ENCODE results near the gene PCDHGB2. TPM values are rescaled to one million over a fixed set of nuclear protein-coding genes. Genes with fewer than 3 reads are reported as not detected.
A peak's percentile ranks its signal among the peaks of the same experiment; 100 is the strongest.
"Not testable (repeated sequence)": the region's sequence is repeated elsewhere in the genome, so short reads cannot be mapped to it uniquely, and the experiment has no call there.

The PCDHGB2 gene
- total RNA-seq, 1 donor from 2014 or later = 0.98 TPM

DNA sequence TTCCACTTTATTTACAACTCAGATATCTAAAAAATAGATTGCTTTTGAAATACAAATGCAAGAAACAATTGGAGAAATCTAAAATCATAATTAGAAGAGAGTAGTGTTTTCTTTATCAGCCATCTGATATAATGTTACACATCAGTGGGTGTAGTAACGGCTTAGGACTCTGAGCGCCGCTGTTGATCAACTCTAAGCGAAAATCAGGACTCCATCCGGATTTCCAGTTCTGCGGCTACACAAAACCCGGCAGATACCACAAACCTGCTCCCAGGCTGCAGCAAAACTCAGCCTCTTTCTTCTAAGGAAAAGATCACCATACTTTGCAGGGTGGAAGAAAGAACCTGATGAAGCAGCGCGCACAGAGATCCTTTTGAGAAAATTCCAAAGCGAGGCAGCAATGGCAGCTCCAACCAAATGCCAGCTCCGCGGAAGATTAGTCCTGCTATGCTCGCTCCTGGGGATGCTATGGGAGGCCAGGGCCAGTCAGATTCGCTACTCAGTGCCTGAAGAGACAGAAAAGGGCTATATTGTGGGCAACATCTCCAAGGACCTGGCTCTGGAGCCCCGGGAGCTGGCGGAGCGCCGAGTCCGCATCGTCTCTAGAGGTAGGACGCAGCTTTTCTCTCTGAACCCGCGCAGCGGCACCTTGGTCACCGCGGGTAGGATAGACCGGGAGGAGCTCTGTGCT is 42.9 kb downstream of the PCDHGB2 start, which contains the start of gene PCDHGA9:
Gene PCDHGA9, plus strand, starts transcription at position 226 of the 691 bp plus-strand sequence. Its CDS starts 175 bp downstream, at position 401.
- H3K4me3 ChIP-seq (ENCODE audit: low read depth, low read length) = peak within 1 kb of the TSS; percentile 32
- TF ChIP-seq, protein P1, sequence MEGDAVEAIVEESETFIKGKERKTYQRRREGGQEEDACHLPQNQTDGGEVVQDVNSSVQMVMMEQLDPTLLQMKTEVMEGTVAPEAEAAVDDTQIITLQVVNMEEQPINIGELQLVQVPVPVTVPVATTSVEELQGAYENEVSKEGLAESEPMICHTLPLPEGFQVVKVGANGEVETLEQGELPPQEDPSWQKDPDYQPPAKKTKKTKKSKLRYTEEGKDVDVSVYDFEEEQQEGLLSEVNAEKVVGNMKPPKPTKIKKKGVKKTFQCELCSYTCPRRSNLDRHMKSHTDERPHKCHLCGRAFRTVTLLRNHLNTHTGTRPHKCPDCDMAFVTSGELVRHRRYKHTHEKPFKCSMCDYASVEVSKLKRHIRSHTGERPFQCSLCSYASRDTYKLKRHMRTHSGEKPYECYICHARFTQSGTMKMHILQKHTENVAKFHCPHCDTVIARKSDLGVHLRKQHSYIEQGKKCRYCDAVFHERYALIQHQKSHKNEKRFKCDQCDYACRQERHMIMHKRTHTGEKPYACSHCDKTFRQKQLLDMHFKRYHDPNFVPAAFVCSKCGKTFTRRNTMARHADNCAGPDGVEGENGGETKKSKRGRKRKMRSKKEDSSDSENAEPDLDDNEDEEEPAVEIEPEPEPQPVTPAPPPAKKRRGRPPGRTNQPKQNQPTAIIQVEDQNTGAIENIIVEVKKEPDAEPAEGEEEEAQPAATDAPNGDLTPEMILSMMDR (conservative IDR thresholded peaks at IDR 0.05; ENCODE audit: low read depth, low read length) = peak; percentile 45
- no peak for DNase-seq (ENCODE audit: low read depth)

GRCh38 chr5:141403387-141403786 is 43.6 kb downstream of the PCDHGB2 start:
- TF ChIP-seq, protein P1 (conservative IDR thresholded peaks at IDR 0.05; ENCODE audit: low read depth, low read length) = no peak
- no peak for DNase-seq (ENCODE audit: low read depth)
- no peak overlapping the region for H3K4me3 ChIP-seq (ENCODE audit: low read depth, low read length)

DNA sequence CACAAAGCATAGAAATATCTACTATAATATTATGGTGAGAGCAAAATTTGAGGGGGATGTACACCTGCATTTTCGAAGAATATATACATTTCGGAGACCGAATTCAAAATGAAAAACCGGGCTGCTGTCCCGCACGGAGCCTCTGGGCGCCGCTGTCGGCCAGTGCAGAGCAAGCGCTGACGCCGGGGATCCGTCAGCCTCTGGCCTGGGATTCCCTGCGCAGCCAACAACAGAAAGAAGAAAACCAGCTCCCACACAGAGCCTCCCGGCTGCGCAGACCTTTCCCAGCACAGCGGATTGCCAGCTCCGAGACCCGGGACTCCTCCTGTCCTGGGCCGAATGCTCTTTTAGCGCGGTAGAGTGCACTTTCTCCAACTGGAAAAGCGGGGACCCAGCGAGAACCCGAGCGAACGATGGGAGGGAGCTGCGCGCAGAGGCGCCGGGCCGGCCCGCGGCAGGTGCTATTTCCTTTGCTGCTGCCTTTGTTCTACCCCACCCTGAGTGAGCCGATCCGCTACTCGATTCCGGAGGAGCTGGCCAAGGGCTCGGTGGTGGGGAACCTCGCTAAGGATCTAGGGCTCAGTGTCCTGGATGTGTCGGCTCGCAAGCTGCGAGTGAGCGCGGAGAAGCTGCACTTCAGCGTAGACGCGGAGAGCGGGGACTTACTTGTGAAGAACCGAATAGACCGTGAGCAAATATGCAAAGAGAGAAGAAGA is 48.2 kb downstream of the PCDHGB2 start, which contains the start of gene PCDHGB6:
Gene PCDHGB6, plus strand, starts transcription at position 232 of the 716 bp plus-strand sequence. Its CDS starts 182 bp downstream, at position 414.
- not testable (repeated sequence) for DNase-seq (ENCODE audit: low read depth)
- H3K4me3 ChIP-seq (ENCODE audit: low read depth, low read length) = peak within 1 kb of the TSS; percentile 30
- TF ChIP-seq, protein P1 (conservative IDR thresholded peaks at IDR 0.05; ENCODE audit: low read depth, low read length) = peak; percentile 56

- TF ChIP-seq, protein P1 (conservative IDR thresholded peaks at IDR 0.05; ENCODE audit: low read depth, low read length) = no peak
- DNase-seq (ENCODE audit: low read depth) = no peak
- no peak overlapping the region for H3K4me3 ChIP-seq (ENCODE audit: low read depth, low read length)
Observed at GRCh38 chr5:141409598-141410306, 50.0 kb downstream of the PCDHGB2 start.

DNA sequence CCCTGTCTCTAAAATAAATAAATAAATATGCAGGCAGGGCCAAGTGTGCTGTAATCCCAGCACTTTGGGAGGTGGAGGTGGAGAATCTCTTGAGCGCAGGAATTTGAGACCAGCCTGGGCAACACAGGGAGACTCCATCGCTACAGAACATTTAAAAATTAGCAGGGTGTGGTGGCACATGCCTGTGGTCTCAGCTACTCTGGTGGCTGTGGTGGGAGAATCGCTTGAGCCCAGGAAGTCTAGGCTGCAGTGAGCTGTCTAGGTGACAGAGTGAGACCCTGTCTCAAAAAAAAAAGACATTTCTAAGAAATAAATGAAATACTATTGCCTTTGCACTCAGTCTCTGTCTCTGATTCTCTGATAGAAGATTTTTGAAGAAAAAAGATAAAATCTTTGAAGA is 51.8 kb downstream of the PCDHGB2 start:
- TF ChIP-seq, protein P1 (conservative IDR thresholded peaks at IDR 0.05; ENCODE audit: low read depth, low read length) = no peak
- DNase-seq (ENCODE audit: low read depth) = no peak
- no peak overlapping the region for H3K4me3 ChIP-seq (ENCODE audit: low read depth, low read length)

Other genes starting within 250 kb of the PCDHGB2 start
- gene PCDHB4, start 238.2 kb upstream of the PCDHGB2 start, total RNA-seq = not detected in 2 replicates
- 0.22 and 0.63 TPM in 2 replicates for gene PCDHB5, start 224.8 kb upstream of the PCDHGB2 start, total RNA-seq
- gene PCDHB6, start 209.9 kb upstream of the PCDHGB2 start, total RNA-seq = not detected in 2 replicates
- gene PCDHB7, start 187.3 kb upstream of the PCDHGB2 start, total RNA-seq = not detected in 2 replicates
- not detected in 2 replicates for gene PCDHB8, start 182.2 kb upstream of the PCDHGB2 start, total RNA-seq
- under 0.01 and 0.07 TPM in 2 replicates for gene PCDHB16, start 177.6 kb upstream of the PCDHGB2 start, total RNA-seq
- gene PCDHB9, start 172.8 kb upstream of the PCDHGB2 start, total RNA-seq = not detected in 2 replicates
- under 0.01 TPM in 1 of 2 replicates, not detected in the other for gene PCDHB10, start 167.6 kb upstream of the PCDHGB2 start, total RNA-seq
- gene PCDHB11, start 160.4 kb upstream of the PCDHGB2 start, total RNA-seq = 0.06 and 0.07 TPM in 2 replicates
- not detected in 2 replicates for gene PCDHB12, start 151.3 kb upstream of the PCDHGB2 start, total RNA-seq
- gene PCDHB13, start 146.1 kb upstream of the PCDHGB2 start, total RNA-seq = 0.23 and 0.29 TPM in 2 replicates
- gene PCDHB14, start 136.7 kb upstream of the PCDHGB2 start, total RNA-seq = under 0.01 and 0.23 TPM in 2 replicates
- 0.07 and 0.29 TPM in 2 replicates for gene PCDHB15, start 114.6 kb upstream of the PCDHGB2 start, total RNA-seq
- gene SLC25A2, start 55.9 kb upstream of the PCDHGB2 start, total RNA-seq = 0.29 TPM in 1 of 2 replicates, not detected in the other
- gene TAF7, start 39.2 kb upstream of the PCDHGB2 start, total RNA-seq = 40.6 and 41.0 TPM in 2 replicates
- 0.29 and 0.75 TPM in 2 replicates for gene PCDHGA1, start 29.5 kb upstream of the PCDHGB2 start, total RNA-seq
- 0.23 and 0.72 TPM in 2 replicates for gene PCDHGA2, start 21.2 kb upstream of the PCDHGB2 start, total RNA-seq
- 0.36 and 0.52 TPM in 2 replicates for gene PCDHGA3, start 16.2 kb upstream of the PCDHGB2 start, total RNA-seq
- gene PCDHGB1, start 9.9 kb upstream of the PCDHGB2 start, total RNA-seq = 0.12 and 0.29 TPM in 2 replicates
- gene PCDHGA4, start 5.0 kb upstream of the PCDHGB2 start, total RNA-seq = 0.22 and 0.92 TPM in 2 replicates
- 0.14 and 0.63 TPM in 2 replicates for gene PCDHGA5, start 4.2 kb downstream of the PCDHGB2 start, total RNA-seq
- gene PCDHGB3, start 10.2 kb downstream of the PCDHGB2 start, total RNA-seq = 0.14 and 1.1 TPM in 2 replicates
- 0.35 and 0.36 TPM in 2 replicates for gene PCDHGA6, start 13.9 kb downstream of the PCDHGB2 start, total RNA-seq
- 0.23 and 0.29 TPM in 2 replicates for gene PCDHGA7, start 22.7 kb downstream of the PCDHGB2 start, total RNA-seq
- 1.7 and 4.7 TPM in 2 replicates for gene PCDHGB4, start 27.7 kb downstream of the PCDHGB2 start, total RNA-seq
- gene PCDHGA8, start 32.6 kb downstream of the PCDHGB2 start, total RNA-seq = 0.14 and 1.0 TPM in 2 replicates
- gene PCDHGB5, start 38.0 kb downstream of the PCDHGB2 start, total RNA-seq = 4.0 and 6.5 TPM in 2 replicates
- 1.1 and 1.9 TPM in 2 replicates for gene PCDHGA9, start 42.8 kb downstream of the PCDHGB2 start, total RNA-seq
- gene PCDHGB6, start 48.0 kb downstream of the PCDHGB2 start, total RNA-seq = 1.4 and 3.4 TPM in 2 replicates
- 0.58 and 1.9 TPM in 2 replicates for gene PCDHGA10, start 53.0 kb downstream of the PCDHGB2 start, total RNA-seq
- gene PCDHGB7, start 57.7 kb downstream of the PCDHGB2 start, total RNA-seq = 0.65 and 2.8 TPM in 2 replicates
- 2.6 and 2.7 TPM in 2 replicates for gene PCDHGA11, start 61.1 kb downstream of the PCDHGB2 start, total RNA-seq
- 1.8 and 1.9 TPM in 2 replicates for gene PCDHGA12, start 70.5 kb downstream of the PCDHGB2 start, total RNA-seq
- 9.8 and 23.2 TPM in 2 replicates for gene PCDHGC3, start 116.0 kb downstream of the PCDHGB2 start, total RNA-seq
- 0.07 and 0.46 TPM in 2 replicates for gene PCDHGC4, start 125.0 kb downstream of the PCDHGB2 start, total RNA-seq
- gene PCDHGC5, start 129.1 kb downstream of the PCDHGB2 start, total RNA-seq = 0.06 TPM in 1 of 2 replicates, not detected in the other

Data from epithelial cell of proximal tubule (primary cell).